Measurements from ENCODE around the gene RUNX3. TPM values are rescaled to one million over a fixed set of nuclear protein-coding genes. Genes with fewer than 3 reads are reported as not detected.
A peak's percentile ranks its signal among the peaks of the same experiment; 100 is the strongest.

Gene RUNX3
- total RNA-seq, 1 experiment from 2014 or later, result 0.33 TPM

DNA sequence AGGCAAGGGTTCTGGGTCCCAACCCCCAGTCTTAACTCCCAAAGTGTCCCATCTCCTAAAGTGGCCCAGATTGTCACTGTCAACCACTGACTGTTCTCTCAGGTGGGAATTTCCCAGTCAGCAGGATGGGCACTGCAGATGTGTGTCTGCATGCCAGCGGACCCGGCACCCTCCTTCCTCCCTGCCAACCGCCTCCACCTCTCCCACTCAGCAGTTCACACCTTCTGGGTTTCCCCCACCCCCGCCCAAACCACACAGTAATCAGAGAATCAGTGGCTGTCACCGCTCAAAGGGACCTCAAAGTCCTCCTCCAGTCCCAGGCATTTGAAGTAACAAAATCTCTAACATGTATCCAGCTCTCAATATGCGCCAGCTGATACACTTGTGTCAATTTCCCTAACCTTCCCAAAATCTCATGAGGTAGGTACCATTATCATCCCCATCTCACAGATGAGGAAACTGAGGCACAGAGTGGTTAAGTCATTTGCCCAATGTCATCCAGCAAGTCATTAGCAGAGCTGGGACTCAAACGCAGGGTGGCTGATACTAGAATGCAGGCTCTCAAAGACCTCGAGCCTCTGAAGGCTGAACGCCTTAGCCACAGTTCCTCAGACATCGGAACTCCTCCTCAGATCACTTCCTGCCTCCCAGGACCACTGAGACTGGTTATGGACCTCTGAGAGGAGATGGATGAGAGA lies 4.8 kb downstream of the RUNX3 start:
- H3K4me2 ChIP-seq (ENCODE audit: insufficient read depth, insufficient read length, low read length), result peak overlapping the region; percentile 20
- no peak overlapping the region for H2BK15ac ChIP-seq (ENCODE audit: low read depth, low read length)
- H3K9ac ChIP-seq (ENCODE audit: extremely low read depth, insufficient read length, low read length), result no peak overlapping the region
- H3K14ac ChIP-seq (ENCODE audit: insufficient read depth, low read length), result no peak overlapping the region
- no peak overlapping the region for H3K27ac ChIP-seq (ENCODE audit: insufficient read length, low read depth, low read length)
- Mint-ChIP-seq H3K4me1 (peaks cover 29 to 39% of the 10 kb centered on the region in 2 experiments), H3K36me3 (ENCODE audit: insufficient read depth in 1 of 3, low read depth in 3 of 3) (no peaks in the 10 kb centered on the region), H3K4me3 (0 out of 5 replicates have a peak overlapping the region, but pooled peaks of 1 of the 2 experiments have one; percentile 30), H3K27me3 (ENCODE audit: low read depth) (peaks cover 58% of the 10 kb centered on the region), H3K9me3 (no peaks in the 10 kb centered on the region; a peak in 1 of 5 replicates), H3K27ac (no peak overlapping the region)
- peaks cover 4% of the 10 kb centered on the region; the same call in 1 of the 2 replicates for H3K4me1 ChIP-seq (ENCODE audit: insufficient read depth, low read length)
- H4K91ac ChIP-seq (ENCODE audit: insufficient read length, low read depth, low read length), result no peak overlapping the region
- H2BK120ac ChIP-seq (ENCODE audit: low read depth, low read length, poor library complexity, severe bottlenecking), result no peak overlapping the region
- H3K79me2 ChIP-seq (ENCODE audit: insufficient read depth, low read length), result no peaks in the 10 kb centered on the region
- no peak overlapping the region for H2AFZ ChIP-seq (ENCODE audit: low read length)
- H3K4ac ChIP-seq (ENCODE audit: low read depth, low read length), result no peak overlapping the region
- peaks cover 10% of the 10 kb centered on the region for H3K23me2 ChIP-seq (ENCODE audit: insufficient read length, low read depth, low read length, poor library complexity, severe bottlenecking)
- no peaks in the 10 kb centered on the region for H3K9me3 ChIP-seq (ENCODE audit: control insufficient read depth, low read depth, low read length)
- no peak overlapping the region for H3K18ac ChIP-seq (ENCODE audit: insufficient read length, low read depth, low read length)
- DNase-seq, result no peak
- no CpG with 5 or more reads among the region's 10 CpGs for WGBS (ENCODE audit: extremely low coverage, insufficient read length, low lambda C conversion rate)
- H2BK5ac ChIP-seq (ENCODE audit: insufficient read length, low read length), result no peak overlapping the region
- peaks cover 34% of the 10 kb centered on the region for H3K27me3 ChIP-seq (ENCODE audit: insufficient read depth, low read length)
- no peak overlapping the region for H3K23ac ChIP-seq (ENCODE audit: insufficient read length, low read depth, low read length)
- TF ChIP-seq, protein P1, sequence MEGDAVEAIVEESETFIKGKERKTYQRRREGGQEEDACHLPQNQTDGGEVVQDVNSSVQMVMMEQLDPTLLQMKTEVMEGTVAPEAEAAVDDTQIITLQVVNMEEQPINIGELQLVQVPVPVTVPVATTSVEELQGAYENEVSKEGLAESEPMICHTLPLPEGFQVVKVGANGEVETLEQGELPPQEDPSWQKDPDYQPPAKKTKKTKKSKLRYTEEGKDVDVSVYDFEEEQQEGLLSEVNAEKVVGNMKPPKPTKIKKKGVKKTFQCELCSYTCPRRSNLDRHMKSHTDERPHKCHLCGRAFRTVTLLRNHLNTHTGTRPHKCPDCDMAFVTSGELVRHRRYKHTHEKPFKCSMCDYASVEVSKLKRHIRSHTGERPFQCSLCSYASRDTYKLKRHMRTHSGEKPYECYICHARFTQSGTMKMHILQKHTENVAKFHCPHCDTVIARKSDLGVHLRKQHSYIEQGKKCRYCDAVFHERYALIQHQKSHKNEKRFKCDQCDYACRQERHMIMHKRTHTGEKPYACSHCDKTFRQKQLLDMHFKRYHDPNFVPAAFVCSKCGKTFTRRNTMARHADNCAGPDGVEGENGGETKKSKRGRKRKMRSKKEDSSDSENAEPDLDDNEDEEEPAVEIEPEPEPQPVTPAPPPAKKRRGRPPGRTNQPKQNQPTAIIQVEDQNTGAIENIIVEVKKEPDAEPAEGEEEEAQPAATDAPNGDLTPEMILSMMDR (conservative IDR thresholded peaks at IDR 0.05), result no peak
- H2BK20ac ChIP-seq (ENCODE audit: low read depth, low read length, poor library complexity, severe bottlenecking), result no peak overlapping the region
- no peak overlapping the region for H3T11ph ChIP-seq (ENCODE audit: low read length)
- H4K5ac ChIP-seq (ENCODE audit: insufficient read length, low read depth, low read length), result no peak overlapping the region
- H2AK5ac ChIP-seq (ENCODE audit: insufficient read length, low read length), result no peak overlapping the region
- no peak overlapping the region for H3K56ac ChIP-seq (ENCODE audit: insufficient read length, low read depth, low read length)
- H2BK12ac ChIP-seq (ENCODE audit: insufficient read length, low read depth, low read length), result no peak overlapping the region
- no peak overlapping the region for H4K8ac ChIP-seq (replicated peaks; ENCODE audit: insufficient read length, low read depth, low read length)
- no peaks in the 10 kb centered on the region for H3K79me1 ChIP-seq (ENCODE audit: insufficient read depth, low read depth, low read length, poor library complexity, severe bottlenecking)
- no peaks in the 10 kb centered on the region for H4K20me1 ChIP-seq (ENCODE audit: control insufficient read depth, insufficient read depth, insufficient read length)

Measured in H9 (cell line).